Sciatic nerve (tissue), 2 donors: Measurements from ENCODE around the gene SPATA2. TPM values are rescaled to one million over a fixed set of nuclear protein-coding genes. Genes with fewer than 3 reads are reported as not detected.
A peak's percentile ranks its signal among the peaks of the same experiment; 100 is the strongest.
"Not testable (repeated sequence)": the region's sequence is repeated elsewhere in the genome, so short reads cannot be mapped to it uniquely, and the experiment has no call there.

ENCODE experiments used
- ATAC-seq: fragments of 200-7000 bp; cut with Tn5 transposase; one replicate; pipeline ENCODE4 v1.9.1; 2020; ENCODE audit warnings: mild to moderate bottlenecking, moderate library complexity
- DNase-seq: peaks from one replicate; pipeline ENCODE4 v3.0.0-alpha.2; 2020; ENCODE audit warnings: low spot score
- intact Hi-C: fragments of 100-400 bp; cut with DNase I; formaldehyde crosslinking; loops from one replicate; pipeline ENCODE4 v1.14.2; 2022
- total RNA-seq: library from RNA; stranded (reverse); fragmentation: NEBNext Ultra II Directional; extraction: Animal tissue kit (Norgen Biotek cat#: 25700); gene quantifications from one replicate; pipeline ENCODE4 v1.2.1, GENCODE V29; 2021
- donor health status: DM: no; HTN: no; CAD: no.
- donor health status: DM: no; HTN: no; CAD: no.

Gene SPATA2
- total RNA-seq, 1 donor from 2014 or later, result 8.2 TPM

- DNase-seq, result no peak
- ATAC-seq, result no peak
- intact Hi-C loops, result no loop called here
These were observed 46.8 kb downstream of the SPATA2 start for GRCh38 chr20:49868538-49868937.

- intact Hi-C loops, result no loop called here
- ATAC-seq (no peak), DNase-seq (no peak)
These were observed 47.7 kb downstream of the SPATA2 start for GRCh38 chr20:49867453-49868215.

GRCh38 chr20:49866051-49866450 lies 49.3 kb downstream of the SPATA2 start:
- DNase-seq (no peak), ATAC-seq (peak; percentile 58)
- intact Hi-C loops, result no loop called here

- ATAC-seq (peak; percentile 9), DNase-seq (no peak)
- intact Hi-C loops, result no loop called here
These were observed 49.8 kb downstream of the SPATA2 start for GRCh38 chr20:49865559-49865958.

DNA sequence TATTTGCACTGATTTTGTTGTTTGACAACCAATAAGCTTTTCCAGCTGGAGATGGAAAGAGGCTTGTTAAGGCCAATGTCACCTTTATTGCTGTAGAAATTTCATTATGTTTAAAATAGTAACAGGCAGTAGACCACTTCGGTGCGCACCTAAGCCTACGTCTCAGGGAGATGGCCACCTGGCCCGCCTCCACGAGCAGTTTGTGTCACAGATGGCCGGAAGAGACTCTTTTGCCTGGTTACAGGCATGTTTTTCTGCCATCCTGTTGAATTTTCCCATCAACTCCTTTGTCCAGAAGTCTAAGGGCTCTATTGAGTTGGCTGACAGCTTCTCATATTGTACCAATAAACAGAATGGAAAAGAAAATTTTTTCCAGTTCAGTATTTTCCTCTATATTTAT lies 51.7 kb downstream of the SPATA2 start:
- DNase-seq (no peak), ATAC-seq (no peak)
- intact Hi-C loops, result no loop called here

DNA sequence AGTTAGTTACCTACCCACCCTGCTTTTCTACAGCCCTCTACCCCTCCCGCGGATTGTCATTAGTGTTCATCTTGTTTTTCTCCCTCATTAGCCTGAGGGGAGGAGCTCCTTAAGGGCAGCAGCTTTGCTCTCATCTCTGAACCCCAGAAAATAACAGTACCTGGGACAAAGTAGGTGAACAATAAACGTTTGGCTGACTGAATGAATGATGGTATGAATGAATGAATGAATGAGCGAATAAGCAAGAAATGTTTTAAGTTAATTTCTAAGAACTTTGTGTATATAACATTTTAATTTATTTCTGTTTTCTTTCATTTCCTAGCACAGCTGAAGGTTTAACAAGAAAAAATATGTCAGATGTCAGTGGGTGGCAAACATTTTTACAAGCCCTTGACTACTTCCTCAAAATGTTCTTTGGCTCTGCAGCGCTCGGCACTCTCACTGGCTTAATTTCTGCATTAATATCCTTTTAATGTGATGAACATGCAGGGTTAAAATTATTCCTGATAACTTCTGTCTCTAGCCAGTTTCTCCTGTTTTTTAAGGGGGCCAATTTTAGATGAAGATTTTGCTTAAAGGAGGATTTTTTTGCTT lies 52.6 kb downstream of the SPATA2 start:
- DNase-seq, result no peak
- ATAC-seq, result no peak
- intact Hi-C loops, result no loop called here

- DNase-seq, ATAC-seq, intact Hi-C loops: not testable (repeated sequence)
These were observed 54.1 kb downstream of the SPATA2 start for GRCh38 chr20:49861232-49861631.

DNA sequence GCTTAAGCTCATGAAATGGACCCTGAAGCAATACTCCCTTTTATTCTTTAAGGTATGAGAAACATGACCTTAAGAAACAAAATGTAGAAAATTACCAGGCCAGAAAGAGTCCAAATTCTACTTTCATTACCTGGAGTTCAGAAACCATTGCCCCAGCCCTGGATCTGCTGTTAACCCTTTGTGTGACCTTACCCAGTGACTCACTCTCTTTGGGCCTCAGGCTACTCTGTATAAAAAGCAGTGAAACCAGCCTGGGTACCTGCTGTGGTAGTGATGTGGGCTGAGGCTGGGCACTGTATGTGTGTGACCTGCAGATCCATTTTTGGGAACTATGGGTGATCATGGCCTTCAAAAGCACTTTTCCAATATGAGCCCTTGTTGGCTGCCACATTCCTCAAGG lies 55.5 kb downstream of the SPATA2 start:
- intact Hi-C loops, result no loop called here
- no peak for DNase-seq
- ATAC-seq, result no peak

- intact Hi-C loops, result no loop called here
These were observed 56.3 kb downstream of the SPATA2 start for GRCh38 chr20:49859011-49859410.

GRCh38 chr20:49858076-49858585 lies 57.2 kb downstream of the SPATA2 start:
- intact Hi-C loops, result no loop called here
- ATAC-seq, result no peak
- DNase-seq, result no peak

More at GRCh38 chr20:49859011-49859410, 56.3 kb downstream of the SPATA2 start:
- ATAC-seq (no peak), DNase-seq (no peak)

DNA sequence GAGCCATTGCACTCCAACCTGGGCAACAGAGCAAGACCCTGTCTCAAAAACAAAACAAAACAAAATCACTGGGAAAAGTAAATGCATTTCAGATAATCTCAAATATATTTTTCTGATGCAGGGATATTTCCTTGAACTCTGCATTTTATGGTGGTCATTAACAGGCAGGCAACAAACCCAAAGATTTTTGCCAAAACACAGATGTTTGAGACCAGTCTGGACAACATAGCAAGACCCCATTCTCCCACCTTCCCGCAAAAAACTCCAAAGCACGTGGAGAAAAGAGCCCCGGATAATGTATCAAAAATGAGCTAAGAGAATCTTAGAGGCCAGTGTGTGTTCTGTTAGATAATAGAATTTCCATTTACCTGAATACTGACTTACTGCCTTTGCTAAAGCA lies 58.4 kb downstream of the SPATA2 start:
- DNase-seq, result no peak
- ATAC-seq, result no peak
- intact Hi-C loops, result no loop called here

GRCh38 chr20:49854190-49854875 lies 61.0 kb downstream of the SPATA2 start:
- intact Hi-C loops, result no loop called here
- DNase-seq (no peak), ATAC-seq (no peak)

DNA sequence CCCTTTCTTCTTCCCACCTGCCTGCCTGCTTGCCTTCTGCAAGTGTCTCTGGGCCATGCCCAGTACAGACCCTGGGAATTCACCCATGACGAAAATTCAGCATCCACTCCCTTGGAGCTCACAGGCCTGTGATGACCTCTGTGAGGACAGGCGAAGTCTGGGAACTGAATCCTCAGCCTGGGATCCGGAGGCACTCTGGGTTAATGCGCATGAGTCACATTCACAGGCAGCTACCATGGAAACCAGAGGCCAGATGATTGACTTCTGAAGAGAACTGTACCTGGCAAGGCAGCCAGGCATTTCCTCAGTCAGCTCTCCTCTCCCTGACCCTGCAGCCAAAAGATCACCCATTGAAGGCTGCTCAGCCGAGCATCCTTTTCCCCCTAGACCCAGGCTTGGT lies 61.7 kb downstream of the SPATA2 start:
- intact Hi-C loops, result no loop called here

More for the DNA sequence above, 61.7 kb downstream of the SPATA2 start:
- DNase-seq (no peak), ATAC-seq (no peak)

Other genes starting within 250 kb of the SPATA2 start
- 36.0 TPM for gene B4GALT5, start 201.7 kb downstream of the SPATA2 start, total RNA-seq
- 14.4 TPM for gene SLC9A8, start 102.7 kb downstream of the SPATA2 start, total RNA-seq
- 80.5 TPM for gene RNF114, start 20.9 kb upstream of the SPATA2 start, total RNA-seq
- gene SNAI1, start 67.5 kb upstream of the SPATA2 start, total RNA-seq, result 32.6 TPM
- gene UBE2V1, start 197.6 kb upstream of the SPATA2 start, total RNA-seq, result 93.4 TPM
- gene PEDS1, start 238.2 kb upstream of the SPATA2 start, total RNA-seq, result 39.5 TPM